ENCODE data around the gene OPCML.

OPCML gene

DNA sequence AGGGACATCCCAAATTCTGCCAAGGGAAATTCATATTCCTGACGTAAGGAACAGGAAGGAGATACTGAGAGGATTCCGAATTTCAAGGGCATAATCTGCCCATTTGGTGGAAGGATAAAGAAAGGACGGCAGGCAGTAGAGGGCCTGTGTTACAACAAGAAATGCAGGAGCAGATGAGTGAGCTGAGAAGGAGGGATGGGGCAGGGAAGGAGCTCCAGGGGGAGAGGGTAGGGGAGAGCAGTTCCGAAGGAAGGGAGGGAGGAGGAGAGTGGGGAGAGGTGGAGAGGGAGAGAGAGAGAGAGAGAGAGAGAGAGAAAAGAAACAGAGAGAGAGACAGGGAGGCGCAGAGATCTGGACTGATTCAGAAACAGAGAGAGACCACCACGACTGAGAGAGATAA, 843 bp downstream of the OPCML start:
- no peak overlapping the region for H3K9ac ChIP-seq (ENCODE audit: low read length)
- H2AFZ ChIP-seq (ENCODE audit: low read length): no peak overlapping the region
- no peaks in the 10 kb centered on the region for H3K9me3 ChIP-seq (replicated peaks; ENCODE audit: insufficient read depth, low read length)
- H3K27ac ChIP-seq (ENCODE audit: low read length): no peak overlapping the region
- no peaks in the 10 kb centered on the region for H3K36me3 ChIP-seq (replicated peaks; ENCODE audit: insufficient read depth, low read length)
- TF ChIP-seq, protein P1, sequence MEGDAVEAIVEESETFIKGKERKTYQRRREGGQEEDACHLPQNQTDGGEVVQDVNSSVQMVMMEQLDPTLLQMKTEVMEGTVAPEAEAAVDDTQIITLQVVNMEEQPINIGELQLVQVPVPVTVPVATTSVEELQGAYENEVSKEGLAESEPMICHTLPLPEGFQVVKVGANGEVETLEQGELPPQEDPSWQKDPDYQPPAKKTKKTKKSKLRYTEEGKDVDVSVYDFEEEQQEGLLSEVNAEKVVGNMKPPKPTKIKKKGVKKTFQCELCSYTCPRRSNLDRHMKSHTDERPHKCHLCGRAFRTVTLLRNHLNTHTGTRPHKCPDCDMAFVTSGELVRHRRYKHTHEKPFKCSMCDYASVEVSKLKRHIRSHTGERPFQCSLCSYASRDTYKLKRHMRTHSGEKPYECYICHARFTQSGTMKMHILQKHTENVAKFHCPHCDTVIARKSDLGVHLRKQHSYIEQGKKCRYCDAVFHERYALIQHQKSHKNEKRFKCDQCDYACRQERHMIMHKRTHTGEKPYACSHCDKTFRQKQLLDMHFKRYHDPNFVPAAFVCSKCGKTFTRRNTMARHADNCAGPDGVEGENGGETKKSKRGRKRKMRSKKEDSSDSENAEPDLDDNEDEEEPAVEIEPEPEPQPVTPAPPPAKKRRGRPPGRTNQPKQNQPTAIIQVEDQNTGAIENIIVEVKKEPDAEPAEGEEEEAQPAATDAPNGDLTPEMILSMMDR (IDR thresholded peaks at IDR 0.05; ENCODE audit: low read length): no peak
- H3K9me2 ChIP-seq (replicated peaks; ENCODE audit: insufficient read depth, low read length): no peaks in the 10 kb centered on the region
- no peaks in the 10 kb centered on the region for H3K27me3 ChIP-seq (replicated peaks; ENCODE audit: insufficient read depth, low read length)
- H3K4me2 ChIP-seq (ENCODE audit: low read depth, low read length): no peak overlapping the region
- H3K4me3 ChIP-seq (ENCODE audit: low read length): no peak overlapping the region
- H3K79me2 ChIP-seq (ENCODE audit: low read length): no peaks in the 10 kb centered on the region
- no peaks in the 10 kb centered on the region for H3F3A ChIP-seq (ENCODE audit: insufficient read depth, low read length)
- no peaks in the 10 kb centered on the region for H4K20me1 ChIP-seq (ENCODE audit: insufficient read depth, low read length)
- DNase-seq: no peak
- no peaks in the 10 kb centered on the region for H3K4me1 ChIP-seq (ENCODE audit: low read length)

DNA sequence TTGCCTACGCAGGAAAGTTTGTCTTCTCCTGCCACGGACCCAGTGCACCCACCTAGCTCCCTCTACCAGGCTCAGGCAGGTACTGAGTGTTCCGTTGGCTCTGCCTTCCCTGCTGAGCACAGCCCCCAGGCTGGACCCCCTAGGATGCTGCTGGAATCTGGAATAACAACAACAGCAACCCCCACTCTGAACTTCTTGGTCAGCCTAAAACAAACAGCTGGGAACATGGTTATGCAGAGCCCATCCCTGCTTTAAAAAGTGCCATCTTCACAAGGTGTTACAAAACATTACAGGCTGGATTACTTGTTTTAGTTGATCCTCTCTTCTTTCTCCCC, 1.8 kb downstream of the OPCML start:
- no peak overlapping the region for H2AFZ ChIP-seq (ENCODE audit: low read length)
- no peak overlapping the region for H3K27ac ChIP-seq (ENCODE audit: low read length)
- H3K9ac ChIP-seq (ENCODE audit: low read length): no peak overlapping the region
- H3K79me2 ChIP-seq (ENCODE audit: low read length): no peaks in the 10 kb centered on the region
- no peak for DNase-seq
- no peaks in the 10 kb centered on the region for H3K4me1 ChIP-seq (ENCODE audit: low read length)
- no peaks in the 10 kb centered on the region for H3K9me3 ChIP-seq (replicated peaks; ENCODE audit: insufficient read depth, low read length)
- no peak overlapping the region for H3K4me2 ChIP-seq (ENCODE audit: low read depth, low read length)
- H3K27me3 ChIP-seq (replicated peaks; ENCODE audit: insufficient read depth, low read length): no peaks in the 10 kb centered on the region
- H3F3A ChIP-seq (ENCODE audit: insufficient read depth, low read length): no peaks in the 10 kb centered on the region
- no peaks in the 10 kb centered on the region for H3K36me3 ChIP-seq (replicated peaks; ENCODE audit: insufficient read depth, low read length)
- H3K4me3 ChIP-seq (ENCODE audit: low read length): no peak overlapping the region
- TF ChIP-seq, protein P1 (IDR thresholded peaks at IDR 0.05; ENCODE audit: low read length): no peak
- TF ChIP-seq EZH2 (optimal IDR thresholded peaks at IDR 0.05; ENCODE audit: low read depth, low read length) (no peak), EZH2phosphoT487 (IDR thresholded peaks at IDR 0.05; ENCODE audit: low read length) (no peak)
- H4K20me1 ChIP-seq (ENCODE audit: insufficient read depth, low read length): no peaks in the 10 kb centered on the region
- H3K9me2 ChIP-seq (replicated peaks; ENCODE audit: insufficient read depth, low read length): no peaks in the 10 kb centered on the region

DNA sequence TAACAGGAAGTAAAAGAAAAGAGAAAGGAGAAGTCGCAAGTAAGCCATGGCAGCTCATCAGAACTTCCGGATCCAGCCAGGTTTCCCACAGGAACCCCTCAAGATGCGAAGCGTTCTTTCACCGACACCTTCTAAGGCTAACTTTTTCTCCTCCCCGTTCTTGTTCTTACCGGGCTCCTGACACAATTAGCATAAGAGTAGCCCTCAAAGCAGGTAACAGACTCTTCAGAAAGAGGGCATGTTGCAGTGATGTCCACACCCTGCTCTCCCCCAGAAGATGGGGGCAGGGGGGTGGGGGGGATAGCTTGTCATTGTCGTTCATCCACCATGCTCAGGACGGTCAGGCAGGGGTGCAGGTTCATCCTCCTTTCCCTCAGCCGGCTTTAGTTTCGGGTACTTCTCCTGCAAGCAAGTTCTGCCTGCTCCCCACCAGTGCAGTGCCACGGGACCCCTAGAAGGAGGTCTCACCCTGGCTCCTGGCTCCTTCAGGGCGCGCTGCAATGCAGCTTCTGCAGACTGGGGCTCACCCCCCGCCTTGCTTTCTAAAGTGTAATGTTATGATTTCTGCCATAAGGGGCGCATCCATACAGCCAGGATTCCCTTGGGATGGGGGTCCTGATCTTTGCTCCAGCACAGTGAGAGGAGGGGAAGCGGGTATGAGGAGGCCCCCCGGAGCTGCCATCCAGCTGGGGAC, 2.3 kb downstream of the OPCML start:
- H3K36me3 ChIP-seq (replicated peaks; ENCODE audit: insufficient read depth, low read length): no peaks in the 10 kb centered on the region
- no peak overlapping the region for H3K4me3 ChIP-seq (ENCODE audit: low read length)
- H3K27me3 ChIP-seq (replicated peaks; ENCODE audit: insufficient read depth, low read length): no peaks in the 10 kb centered on the region
- H2AFZ ChIP-seq (ENCODE audit: low read length): no peak overlapping the region
- H3K27ac ChIP-seq (ENCODE audit: low read length): no peak overlapping the region
- no peaks in the 10 kb centered on the region for H3K9me3 ChIP-seq (replicated peaks; ENCODE audit: insufficient read depth, low read length)
- no peak for DNase-seq
- no peaks in the 10 kb centered on the region for H4K20me1 ChIP-seq (ENCODE audit: insufficient read depth, low read length)
- H3K4me1 ChIP-seq (ENCODE audit: low read length): no peaks in the 10 kb centered on the region
- H3F3A ChIP-seq (ENCODE audit: insufficient read depth, low read length): no peaks in the 10 kb centered on the region
- H3K9me2 ChIP-seq (replicated peaks; ENCODE audit: insufficient read depth, low read length): no peaks in the 10 kb centered on the region
- no peak overlapping the region for H3K4me2 ChIP-seq (ENCODE audit: low read depth, low read length)
- H3K9ac ChIP-seq (ENCODE audit: low read length): no peak overlapping the region
- TF ChIP-seq EZH2phosphoT487 (IDR thresholded peaks at IDR 0.05; ENCODE audit: low read length): no peak
- TF ChIP-seq, protein P1 (IDR thresholded peaks at IDR 0.05; ENCODE audit: low read length): no peak
- no peak for TF ChIP-seq EZH2 (optimal IDR thresholded peaks at IDR 0.05; ENCODE audit: low read depth, low read length)
- H3K79me2 ChIP-seq (ENCODE audit: low read length): no peaks in the 10 kb centered on the region
